ENCODE data around the gene LRP3.
A peak's percentile ranks its signal among the peaks of the same experiment; 100 is the strongest.

LRP3 gene

DNA sequence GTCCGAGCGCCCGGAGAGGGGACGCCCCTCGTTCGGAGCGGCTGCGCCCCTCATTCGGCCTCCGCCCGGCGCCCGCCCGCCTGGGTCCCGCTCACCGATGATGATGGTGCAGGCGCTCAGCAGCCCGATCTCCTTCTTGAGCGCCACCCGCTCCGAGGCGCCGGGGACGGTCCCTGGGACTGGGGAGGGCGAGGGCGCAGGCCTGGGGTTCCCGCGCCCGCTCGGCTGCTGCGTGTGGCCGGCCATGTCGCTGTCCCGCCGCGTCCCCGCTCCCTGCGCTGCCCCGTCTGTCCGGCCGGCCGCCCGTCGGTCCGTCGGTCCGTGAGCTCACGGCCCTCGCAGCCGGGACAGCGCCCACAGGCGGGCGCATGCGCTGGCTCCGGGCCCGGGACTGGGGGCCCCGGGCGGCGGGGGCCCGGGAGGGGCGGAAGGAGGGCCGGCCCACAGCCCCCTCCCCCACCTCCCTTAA, 31.4 kb downstream of the LRP3 start, which contains the start of gene SLC7A10:
Gene SLC7A10, minus strand, starts transcription at position 393 of the 469 bp plus-strand sequence. Its CDS starts 147 bp downstream, at position 246.
- H3K27ac Mint-ChIP-seq, result no peak within 1 kb of the TSS
- no peak for DNase-seq
- CTCF ChIA-PET, result no interaction called here
- peaks cover 5% of the 10 kb centered on the region for H3K4me1 Mint-ChIP-seq
- peaks cover 15% of the 10 kb centered on the region for H3K9me3 Mint-ChIP-seq
- H3K4me3 Mint-ChIP-seq, result no peak within 1 kb of the TSS
- peaks cover 7% of the 10 kb centered on the region for H3K36me3 Mint-ChIP-seq
- peaks cover 70% of the 10 kb centered on the region for H3K27me3 Mint-ChIP-seq

DNA sequence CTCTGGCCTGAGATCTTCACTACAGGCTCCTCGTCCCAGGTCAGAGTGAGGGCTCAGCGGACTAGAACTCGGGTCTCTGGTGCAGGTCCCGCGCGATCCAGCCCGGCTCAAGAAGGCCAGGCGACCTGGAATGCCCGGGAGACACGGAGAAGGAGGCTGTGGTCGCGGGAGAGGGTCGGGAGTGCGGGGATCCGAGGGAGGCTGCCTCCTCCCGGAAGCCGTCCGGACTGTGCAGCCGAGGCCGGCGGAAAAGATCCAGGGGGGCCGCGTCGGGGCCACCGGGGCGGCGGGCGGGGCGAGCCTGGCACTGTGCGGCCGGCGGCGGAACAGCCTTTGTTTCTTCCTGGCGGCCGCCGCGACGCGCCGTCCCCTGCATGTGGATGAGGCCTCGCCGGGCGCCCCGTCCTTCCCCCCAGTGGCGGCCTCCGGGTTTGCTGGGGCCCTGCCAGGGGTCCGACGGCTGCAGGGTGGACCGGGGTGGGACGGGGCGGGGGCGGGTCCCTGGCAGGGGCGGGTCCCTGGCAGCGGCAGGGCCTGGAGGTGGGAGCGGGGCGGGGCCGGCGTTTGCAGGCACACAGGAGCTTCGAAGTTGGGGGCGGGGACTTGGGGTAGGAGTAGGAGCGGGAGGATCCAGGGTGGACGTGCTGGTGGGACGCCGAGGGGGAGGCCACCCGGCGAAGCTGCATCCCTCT, 32.6 kb downstream of the LRP3 start:
- H3K4me1 Mint-ChIP-seq, result peaks cover 5% of the 10 kb centered on the region
- peaks cover 7% of the 10 kb centered on the region for H3K36me3 Mint-ChIP-seq
- no peak overlapping the region for H3K27ac Mint-ChIP-seq
- CTCF ChIA-PET, result no interaction called here
- DNase-seq, result no peak
- no peak overlapping the region for H3K4me3 Mint-ChIP-seq
- H3K9me3 Mint-ChIP-seq, result peaks cover 15% of the 10 kb centered on the region
- peaks cover 63% of the 10 kb centered on the region for H3K27me3 Mint-ChIP-seq

DNA sequence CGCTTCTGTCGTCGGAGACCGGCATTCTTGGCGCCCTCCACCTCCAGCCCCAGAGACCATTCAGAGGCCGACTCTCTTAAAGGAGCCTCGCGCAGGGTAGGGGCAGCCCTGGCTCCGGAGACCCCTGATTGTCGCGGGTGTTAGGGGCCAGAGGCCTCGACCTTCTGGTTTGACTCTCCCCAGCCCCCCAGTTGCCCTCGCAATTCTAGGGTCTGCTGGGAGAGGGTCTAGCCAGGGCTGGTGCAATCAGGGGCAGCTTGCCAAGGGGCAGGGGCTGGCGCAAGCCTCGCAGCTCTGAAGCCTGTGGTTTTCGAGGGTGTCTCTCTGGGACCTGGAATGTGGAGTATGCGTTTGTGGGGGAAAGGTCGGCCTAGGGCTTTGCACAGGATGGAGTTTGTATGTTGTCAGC, 33.1 kb downstream of the LRP3 start:
- Mint-ChIP-seq H3K4me3 (no peak overlapping the region), H3K27me3 (peaks cover 57% of the 10 kb centered on the region)
- CTCF ChIA-PET, result interaction anchor here (1.0 kb wide), 1 partner anchor 179 kb away, joined by 4 read pairs; no protein-coding TSS in a partner anchor

DNA sequence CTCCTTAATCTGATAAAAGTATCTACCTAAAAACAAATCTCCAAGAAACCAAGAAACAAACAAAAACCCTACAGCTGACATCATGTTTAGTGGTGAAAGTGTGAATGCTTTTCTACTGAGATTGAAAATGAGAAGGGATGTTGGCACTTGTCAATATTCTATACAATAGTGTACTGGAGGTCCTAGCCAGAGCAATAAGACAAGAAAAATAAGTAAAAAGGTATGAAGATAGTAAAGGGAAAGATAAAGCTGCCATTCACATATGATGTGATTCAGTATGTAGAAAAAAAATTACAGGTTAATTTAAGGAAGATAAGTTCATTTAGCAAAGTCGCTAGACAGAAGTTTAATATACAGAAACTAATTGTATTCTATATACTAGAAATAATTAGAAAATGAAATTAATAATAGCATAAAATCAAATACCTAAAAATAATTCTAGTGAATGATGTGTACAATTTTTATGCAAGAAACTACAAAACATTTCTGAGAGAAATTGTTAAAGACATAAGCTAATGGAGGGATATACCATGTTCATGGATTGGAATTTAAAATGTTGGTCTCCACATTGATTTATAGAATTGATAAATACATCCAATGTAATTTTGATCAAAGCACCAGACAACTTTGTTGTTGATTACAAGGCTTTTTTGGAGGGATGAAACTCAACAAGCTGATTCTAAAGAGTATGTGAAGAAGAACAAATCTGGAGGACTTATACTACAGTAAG, 33.9 kb downstream of the LRP3 start:
- Mint-ChIP-seq H3K27ac (no peak overlapping the region), H3K4me3 (no peak overlapping the region), H3K4me1 (peaks cover 5% of the 10 kb centered on the region), H3K9me3 (peaks cover 15% of the 10 kb centered on the region), H3K27me3 (peaks cover 50% of the 10 kb centered on the region), H3K36me3 (peaks cover 7% of the 10 kb centered on the region)
- no peak for DNase-seq
- CTCF ChIA-PET, result interaction anchor here (1.0 kb wide), 1 partner anchor 179 kb away, joined by 4 read pairs; no protein-coding TSS in a partner anchor

More for the DNA sequence above, 33.1 kb downstream of the LRP3 start:
- peaks cover 7% of the 10 kb centered on the region for H3K36me3 Mint-ChIP-seq
- peaks cover 15% of the 10 kb centered on the region for H3K9me3 Mint-ChIP-seq
- H3K27ac Mint-ChIP-seq, result no peak overlapping the region
- DNase-seq, result no peak
- H3K4me1 Mint-ChIP-seq, result peaks cover 5% of the 10 kb centered on the region

DNA sequence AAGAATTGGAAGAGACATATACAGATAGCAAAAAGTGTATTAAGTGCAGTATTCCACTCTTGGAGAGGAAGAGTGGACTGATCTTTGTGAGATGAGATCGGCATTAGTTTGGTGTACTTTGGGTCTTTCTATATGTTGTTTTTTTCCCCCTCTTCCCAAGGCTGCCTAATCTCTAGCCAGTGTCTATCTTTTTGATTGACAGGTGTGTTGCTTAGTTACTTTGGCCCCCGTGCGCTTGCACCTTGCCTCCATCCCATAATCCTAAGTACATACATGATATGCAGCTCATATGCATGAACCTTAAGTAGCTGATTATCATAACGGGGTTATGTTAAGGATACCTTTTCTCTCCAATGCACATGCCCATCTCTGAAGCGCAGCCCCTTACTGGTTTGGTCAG, 35.8 kb downstream of the LRP3 start:
- peaks cover 7% of the 10 kb centered on the region for H3K36me3 Mint-ChIP-seq
- no peak for DNase-seq
- H3K27me3 Mint-ChIP-seq, result peaks cover 31% of the 10 kb centered on the region

DNA sequence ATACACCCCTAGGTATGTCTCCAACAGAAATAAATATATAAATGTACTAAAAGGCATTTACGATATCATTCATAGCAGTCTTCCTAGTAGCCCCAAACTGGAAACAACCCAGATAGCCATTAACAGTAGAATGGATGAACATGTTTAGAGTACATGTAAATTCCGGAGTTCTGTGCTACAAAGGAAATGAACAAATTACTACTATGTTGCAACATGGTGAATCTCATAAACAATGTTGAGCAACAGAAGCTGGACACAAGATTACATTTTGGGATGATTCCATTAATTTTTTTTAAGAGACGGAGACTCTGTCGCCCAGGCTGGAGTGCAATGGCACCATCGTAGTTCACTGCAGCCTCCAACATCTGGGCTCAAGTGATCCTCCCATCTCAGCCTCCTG, 37.4 kb downstream of the LRP3 start:
- CTCF ChIA-PET, result interaction anchor here (1.0 kb wide), 1 partner anchor 11 kb away, joined by 3 read pairs; no protein-coding TSS in a partner anchor
- H3K27me3 Mint-ChIP-seq, result peaks cover 23% of the 10 kb centered on the region
- no peak overlapping the region for H3K27ac Mint-ChIP-seq
- H3K4me1 Mint-ChIP-seq, result peaks cover under 1% of the 10 kb centered on the region
- DNase-seq, result no peak
- peaks cover 7% of the 10 kb centered on the region for H3K36me3 Mint-ChIP-seq
- H3K4me3 Mint-ChIP-seq, result no peak overlapping the region
- H3K9me3 Mint-ChIP-seq, result peaks cover 13% of the 10 kb centered on the region

More for the DNA sequence above, 35.8 kb downstream of the LRP3 start:
- Mint-ChIP-seq H3K4me3 (no peak overlapping the region), H3K4me1 (peaks cover 5% of the 10 kb centered on the region), H3K9me3 (peaks cover 15% of the 10 kb centered on the region), H3K27ac (no peak overlapping the region)
- CTCF ChIA-PET, result interaction anchor here (0.6 kb wide), 1 partner anchor 241 kb away, joined by 3 read pairs; no protein-coding TSS in a partner anchor

DNA sequence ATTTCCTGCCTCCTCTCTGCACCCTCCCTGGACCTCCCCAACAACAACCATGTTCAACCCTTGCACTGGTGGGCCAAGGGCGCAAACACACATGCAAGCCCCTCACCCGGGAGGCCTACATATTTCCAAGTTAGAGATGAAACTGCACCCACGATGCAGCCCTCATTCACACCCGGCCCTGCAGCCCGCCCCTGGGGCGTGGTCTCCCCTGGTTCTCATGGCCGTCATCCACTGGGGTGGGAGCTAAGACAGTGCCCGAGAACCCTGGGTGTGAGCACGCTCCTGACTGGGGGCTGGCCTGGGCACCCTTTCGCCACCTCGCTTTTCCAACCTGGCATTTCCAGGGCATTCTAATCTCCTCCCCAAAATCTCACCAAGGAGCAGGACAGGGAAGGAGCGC, 38.5 kb downstream of the LRP3 start:
- no peak overlapping the region for H3K27ac Mint-ChIP-seq
- H3K27me3 Mint-ChIP-seq, result peaks cover 12% of the 10 kb centered on the region
- peaks cover 4% of the 10 kb centered on the region for H3K36me3 Mint-ChIP-seq
- no peaks in the 10 kb centered on the region for H3K4me1 Mint-ChIP-seq
- H3K9me3 Mint-ChIP-seq, result peaks cover 9% of the 10 kb centered on the region
- DNase-seq, result no peak
- CTCF ChIA-PET, result no interaction called here
- H3K4me3 Mint-ChIP-seq, result no peak overlapping the region

DNA sequence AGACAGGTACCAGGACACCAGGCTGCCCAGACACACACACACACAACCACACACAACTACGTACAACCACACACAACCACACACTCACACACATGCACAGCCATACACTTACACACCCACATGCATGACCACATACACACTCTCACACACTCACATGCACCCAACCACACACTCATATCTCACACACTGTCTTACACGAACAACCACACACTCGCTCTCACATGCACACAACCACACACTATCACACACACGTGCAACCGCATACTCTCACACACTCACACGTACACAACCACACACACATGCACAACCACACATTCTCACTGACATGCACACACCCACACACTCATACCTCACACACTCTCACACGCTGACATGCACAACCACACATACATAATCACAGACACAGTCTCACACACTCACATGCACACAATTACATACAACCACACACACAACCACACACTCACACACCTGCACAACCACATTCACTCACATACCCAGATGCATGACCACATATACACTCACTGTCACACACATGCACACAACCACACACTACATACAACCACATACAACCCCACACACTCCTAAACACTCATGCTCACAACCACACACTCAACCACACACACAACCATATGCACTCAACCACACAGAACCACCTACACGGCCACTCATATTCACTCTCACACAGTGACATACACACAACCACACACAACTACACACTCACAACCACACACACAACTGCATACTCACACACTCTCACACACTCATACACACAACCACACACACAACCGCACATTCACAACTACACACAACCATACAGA, 39.1 kb downstream of the LRP3 start:
- no peak for DNase-seq
- Mint-ChIP-seq H3K9me3 (peaks cover 6% of the 10 kb centered on the region), H3K36me3 (peaks cover 1% of the 10 kb centered on the region), H3K27ac (no peak overlapping the region), H3K4me3 (no peak overlapping the region), H3K27me3 (peaks cover 8% of the 10 kb centered on the region), H3K4me1 (no peaks in the 10 kb centered on the region)
- CTCF ChIA-PET, result no interaction called here

DNA sequence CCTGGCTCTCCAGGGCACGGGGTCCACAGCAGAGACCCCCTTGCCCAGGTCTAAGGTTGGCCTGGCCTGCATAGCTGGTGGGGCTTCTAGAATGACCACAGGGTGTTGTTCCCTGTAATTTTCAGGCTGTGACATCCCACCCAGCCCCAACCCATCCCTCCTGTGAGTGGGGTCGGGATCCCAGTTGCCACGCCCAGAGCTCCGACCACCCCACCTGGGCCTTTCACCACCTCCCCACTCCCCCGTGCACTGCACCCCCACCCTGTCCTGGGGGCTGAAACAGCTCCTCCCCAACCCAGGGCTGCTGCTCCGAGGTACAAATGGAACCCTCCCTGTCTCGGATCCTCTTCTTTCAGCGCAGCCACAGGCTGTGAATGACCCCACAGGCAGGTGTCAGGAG, 40.0 kb downstream of the LRP3 start:
- Mint-ChIP-seq H3K4me1 (no peaks in the 10 kb centered on the region), H3K9me3 (no peaks in the 10 kb centered on the region), H3K27ac (no peak overlapping the region)

DNA sequence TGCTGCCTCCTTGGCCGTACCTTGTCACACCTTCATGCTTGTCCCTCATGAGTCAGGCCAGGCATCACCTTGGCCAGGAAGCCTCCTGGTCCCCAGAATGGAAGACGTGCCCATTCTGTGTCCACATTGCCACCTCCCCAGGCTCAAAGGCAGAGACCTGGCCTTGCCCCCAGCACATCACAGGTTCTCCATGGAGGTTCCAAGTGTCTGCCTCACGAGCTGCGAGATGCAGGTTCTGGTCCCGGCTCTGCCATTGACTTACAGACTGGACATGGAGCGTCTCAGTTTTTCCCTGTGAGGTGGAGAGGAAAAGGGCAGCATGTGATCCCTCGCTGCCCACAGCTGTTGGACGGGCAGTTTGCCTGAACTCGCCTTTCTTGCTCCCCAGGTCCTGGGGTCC, 40.6 kb downstream of the LRP3 start:
- H3K9me3 Mint-ChIP-seq, result no peaks in the 10 kb centered on the region
- no peak overlapping the region for H3K4me3 Mint-ChIP-seq
- no peak overlapping the region for H3K27ac Mint-ChIP-seq
- CTCF ChIA-PET, result interaction anchor here (0.8 to 2.6 kb wide), 10 partner anchors 10 to 173 kb away, joined by 3 to 29 read pairs (median 3); partner anchors contain the start of gene CEBPG
- H3K36me3 Mint-ChIP-seq, result no peaks in the 10 kb centered on the region
- no peak for DNase-seq
- no peaks in the 10 kb centered on the region for H3K4me1 Mint-ChIP-seq
- H3K27me3 Mint-ChIP-seq, result peaks cover 9% of the 10 kb centered on the region

More for the DNA sequence above, 40.0 kb downstream of the LRP3 start:
- DNase-seq, result no peak
- CTCF ChIA-PET, result no interaction called here
- Mint-ChIP-seq H3K36me3 (no peaks in the 10 kb centered on the region), H3K4me3 (no peak overlapping the region), H3K27me3 (peaks cover 8% of the 10 kb centered on the region)

DNA sequence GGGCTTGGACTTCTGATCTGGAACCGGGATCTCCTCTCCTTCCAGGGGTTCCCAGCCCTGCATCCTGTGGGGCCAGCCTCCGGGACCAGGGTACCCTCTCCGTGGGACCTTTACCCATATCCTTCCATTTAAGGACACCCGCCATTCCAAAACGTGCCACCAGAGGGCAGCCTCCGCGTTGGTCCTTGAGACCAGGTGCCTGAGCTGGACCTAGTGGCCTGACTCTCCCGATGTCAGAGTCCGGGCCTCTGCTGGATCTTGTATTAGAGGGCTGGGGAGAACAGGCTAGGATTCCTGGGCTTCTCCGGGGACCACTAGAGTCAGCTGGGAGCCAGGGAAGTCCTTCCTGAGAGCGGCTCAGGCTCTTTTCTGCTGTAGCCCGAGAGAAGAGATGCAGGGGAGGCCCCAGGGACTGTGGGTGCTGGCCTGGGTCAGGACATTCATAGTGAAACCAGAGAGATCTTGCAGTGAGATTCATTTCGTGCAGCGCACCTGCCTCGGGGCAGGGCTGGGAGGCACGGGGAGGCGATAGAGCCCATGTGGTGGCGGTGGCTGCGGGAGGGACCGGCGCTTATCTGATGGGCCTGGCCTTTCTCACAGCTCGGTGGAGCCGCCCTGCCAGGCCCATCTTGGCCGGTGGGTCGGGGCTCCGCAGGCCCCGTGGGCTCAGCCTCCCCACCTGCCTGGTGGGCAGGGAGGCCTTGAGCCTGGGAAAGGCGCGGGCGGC, 41.3 kb downstream of the LRP3 start:
- Mint-ChIP-seq H3K27ac (no peak overlapping the region), H3K4me1 (no peaks in the 10 kb centered on the region), H3K36me3 (no peaks in the 10 kb centered on the region), H3K27me3 (peaks cover 8% of the 10 kb centered on the region), H3K9me3 (no peaks in the 10 kb centered on the region), H3K4me3 (no peak overlapping the region)
- DNase-seq, result peak; percentile 80
- CTCF ChIA-PET, result interaction anchor here (0.8 to 2.6 kb wide), 13 partner anchors 9 to 180 kb away, joined by 3 to 29 read pairs (median 3); partner anchors contain the start of gene CEBPG

DNA sequence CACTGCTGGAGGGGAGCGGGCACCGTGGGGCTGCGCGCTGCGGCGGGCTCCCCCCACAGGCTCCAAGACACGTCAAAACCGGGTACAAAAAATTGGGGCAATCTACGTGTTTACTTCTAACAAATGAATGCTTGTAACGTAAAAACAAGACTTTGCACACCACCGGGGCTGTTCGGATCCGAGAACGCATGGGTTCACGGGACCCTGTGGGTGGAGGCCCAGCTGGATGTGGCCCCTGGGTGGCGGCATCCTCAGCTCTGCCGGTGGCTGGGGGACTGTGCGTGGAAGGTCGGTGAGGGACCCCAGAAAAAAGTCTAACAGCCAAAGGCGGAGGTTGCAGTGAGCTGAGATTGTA, 41.8 kb downstream of the LRP3 start:
- H3K27ac Mint-ChIP-seq, result no peak overlapping the region

DNA sequence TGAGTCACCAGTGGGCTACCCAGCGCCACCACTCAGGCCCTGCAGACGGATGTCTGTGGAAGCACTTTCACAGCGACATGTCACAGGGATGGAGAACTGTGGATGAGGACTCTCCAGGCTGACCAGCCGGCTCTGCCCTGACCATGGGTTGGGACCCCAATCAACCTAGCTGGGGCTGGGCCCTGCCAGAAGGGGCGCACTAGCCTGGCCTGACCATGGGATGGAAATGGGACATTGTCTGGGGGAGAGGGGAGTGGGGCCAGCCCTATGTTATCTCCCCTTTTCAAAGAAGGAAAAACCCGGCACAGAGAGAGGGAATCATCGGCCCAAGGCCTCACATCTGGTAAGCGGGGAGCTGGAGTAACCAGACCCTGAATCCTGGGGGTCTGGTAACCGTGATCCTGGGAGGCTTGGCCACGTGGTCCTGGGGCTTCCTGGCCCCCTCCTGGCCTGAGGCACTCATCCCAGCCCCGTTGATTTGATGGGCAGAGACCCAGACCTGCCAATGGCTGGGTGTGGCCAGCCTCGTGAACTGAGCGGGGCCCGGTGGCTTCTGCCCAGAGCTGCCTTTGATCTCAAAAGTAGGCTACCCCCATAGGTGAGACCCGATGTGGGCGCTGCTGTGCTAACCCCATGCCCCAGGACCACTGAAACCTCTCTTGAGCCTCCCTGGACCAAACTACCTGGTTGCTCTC, 42.7 kb downstream of the LRP3 start:
- H3K36me3 Mint-ChIP-seq, result no peaks in the 10 kb centered on the region
- H3K27me3 Mint-ChIP-seq, result peaks cover 8% of the 10 kb centered on the region
- no peak for DNase-seq
- CTCF ChIA-PET, result interaction anchor here (0.5 to 2.6 kb wide), 9 partner anchors 11 to 541 kb away, joined by 3 to 29 read pairs (median 4); no protein-coding TSS in a partner anchor
- no peak overlapping the region for H3K27ac Mint-ChIP-seq
- no peaks in the 10 kb centered on the region for H3K9me3 Mint-ChIP-seq
- H3K4me3 Mint-ChIP-seq, result no peak overlapping the region
- no peaks in the 10 kb centered on the region for H3K4me1 Mint-ChIP-seq

More for the DNA sequence above, 41.8 kb downstream of the LRP3 start:
- peaks cover 8% of the 10 kb centered on the region for H3K27me3 Mint-ChIP-seq
- H3K36me3 Mint-ChIP-seq, result no peaks in the 10 kb centered on the region
- DNase-seq, result no peak
- H3K4me3 Mint-ChIP-seq, result no peak overlapping the region
- H3K9me3 Mint-ChIP-seq, result no peaks in the 10 kb centered on the region
- CTCF ChIA-PET, result interaction anchor here (0.7 to 2.6 kb wide), 10 partner anchors 8 to 195 kb away, joined by 3 to 29 read pairs (median 4); no protein-coding TSS in a partner anchor
- no peaks in the 10 kb centered on the region for H3K4me1 Mint-ChIP-seq
